ENCODE measurements around the gene CALR3.
A peak's percentile ranks its signal among the peaks of the same experiment; 100 is the strongest.

Gene CALR3

GRCh38 chr19:16435238-16435917 is 60.6 kb downstream of the CALR3 start:
- no peak overlapping the region for H2AFZ ChIP-seq (ENCODE audit: insufficient read depth, low read length, poor library complexity)
- H3K79me1 ChIP-seq (ENCODE audit: low read length): no peaks in the 10 kb centered on the region
- no peaks in the 10 kb centered on the region for H3K79me2 ChIP-seq (ENCODE audit: control insufficient read depth, insufficient read depth, low read length, poor library complexity)
- no peak overlapping the region for H2BK12ac ChIP-seq (ENCODE audit: low read length)
- no peak overlapping the region for H3K23ac ChIP-seq (ENCODE audit: low read length)
- peak in 1 of 2 donors; percentile 10 for DNase-seq
- H3K36me3 ChIP-seq (ENCODE audit: control insufficient read depth in 1 of 2, insufficient read depth in 2 of 2, low read length in 2 of 2): peaks cover 11 to 27% of the 10 kb centered on the region in 2 experiments
- H3K27me3 ChIP-seq (ENCODE audit: insufficient read depth, low read length): no peaks in the 10 kb centered on the region
- no peak overlapping the region for H3K4me3 ChIP-seq (ENCODE audit: low read depth, low read length)
- H3K4ac ChIP-seq (ENCODE audit: low read depth, low read length): no peak overlapping the region
- WGBS (ENCODE audit: extremely low coverage, insufficient coverage, insufficient read length): no CpG with 5 or more reads among the region's 11 CpGs
- H3K9ac ChIP-seq (ENCODE audit: low read length): no peak overlapping the region
- peak overlapping the region; percentile 72 for H3K27ac ChIP-seq (ENCODE audit: low read depth, low read length)
- H2BK120ac ChIP-seq (ENCODE audit: insufficient read depth, low read length, poor library complexity): no peak overlapping the region
- H4K91ac ChIP-seq (ENCODE audit: low read depth, low read length): no peak overlapping the region
- H3K9me3 ChIP-seq (ENCODE audit: insufficient read depth, low read depth, low read length): peaks cover 1% of the 10 kb centered on the region
- no peak overlapping the region for H4K8ac ChIP-seq (ENCODE audit: low read depth, low read length)
- H2BK5ac ChIP-seq (ENCODE audit: low read depth, low read length, poor library complexity): no peak overlapping the region
- no peak overlapping the region for H2AK5ac ChIP-seq (ENCODE audit: low read length)
- H4K12ac ChIP-seq (ENCODE audit: low read depth, low read length): no peak overlapping the region
- H3K4me2 ChIP-seq (ENCODE audit: low read length): no peak overlapping the region
- peaks cover 9 to 10% of the 10 kb centered on the region in 2 experiments for H3K4me1 ChIP-seq (ENCODE audit: control insufficient read depth in 1 of 2, insufficient read depth in 2 of 2, low read length in 2 of 2)
- H3K18ac ChIP-seq (ENCODE audit: low read length): no peak overlapping the region
- no peak overlapping the region for H3K14ac ChIP-seq (ENCODE audit: low read length)

GRCh38 chr19:16433986-16434385 is 62.0 kb downstream of the CALR3 start:
- Histone ChIP-seq H2BK5ac (ENCODE audit: low read depth, low read length, poor library complexity) (no peak overlapping the region), H3K79me2 (ENCODE audit: control insufficient read depth, insufficient read depth, low read length, poor library complexity) (no peaks in the 10 kb centered on the region), H3K79me1 (ENCODE audit: low read length) (no peaks in the 10 kb centered on the region), H4K12ac (ENCODE audit: low read depth, low read length) (no peak overlapping the region), H3K14ac (ENCODE audit: low read length) (no peak overlapping the region), H2AK5ac (ENCODE audit: low read length) (no peak overlapping the region), H4K8ac (ENCODE audit: low read depth, low read length) (no peak overlapping the region), H3K4ac (ENCODE audit: low read depth, low read length) (no peak overlapping the region), H3K27me3 (ENCODE audit: insufficient read depth, low read length) (no peaks in the 10 kb centered on the region), H3K9me3 (ENCODE audit: insufficient read depth, low read depth, low read length) (peaks cover 1% of the 10 kb centered on the region), H3K18ac (ENCODE audit: low read length) (no peak overlapping the region), H3K4me2 (ENCODE audit: low read length) (no peak overlapping the region), H4K91ac (ENCODE audit: low read depth, low read length) (no peak overlapping the region), H3K4me3 (ENCODE audit: low read depth, low read length) (no peak overlapping the region), H2BK12ac (ENCODE audit: low read length) (no peak overlapping the region), H2AFZ (ENCODE audit: insufficient read depth, low read length, poor library complexity) (no peak overlapping the region), H3K9ac (ENCODE audit: low read length) (no peak overlapping the region), H3K36me3 (ENCODE audit: control insufficient read depth in 1 of 2, insufficient read depth in 2 of 2, low read length in 2 of 2) (peaks cover 21 to 35% of the 10 kb centered on the region in 2 experiments), H2BK120ac (ENCODE audit: insufficient read depth, low read length, poor library complexity) (no peak overlapping the region), H3K4me1 (ENCODE audit: control insufficient read depth in 1 of 2, insufficient read depth in 2 of 2, low read length in 2 of 2) (peaks cover 9 to 10% of the 10 kb centered on the region in 2 experiments), H3K27ac (ENCODE audit: low read depth, low read length) (no peak overlapping the region), H3K23ac (ENCODE audit: low read length) (no peak overlapping the region)
- WGBS (ENCODE audit: extremely low coverage, insufficient coverage, insufficient read length): no CpG with 5 or more reads among the region's 3 CpGs
- no peak for DNase-seq

GRCh38 chr19:16429759-16430091 is 66.2 kb downstream of the CALR3 start:
- H2AK5ac ChIP-seq (ENCODE audit: low read length): no peak overlapping the region
- H3K27me3 ChIP-seq (ENCODE audit: insufficient read depth, low read length): no peaks in the 10 kb centered on the region
- H3K4ac ChIP-seq (ENCODE audit: low read depth, low read length): no peak overlapping the region
- H2AFZ ChIP-seq (ENCODE audit: insufficient read depth, low read length, poor library complexity): no peak overlapping the region
- no peak overlapping the region for H4K91ac ChIP-seq (ENCODE audit: low read depth, low read length)
- H3K79me1 ChIP-seq (ENCODE audit: low read length): no peaks in the 10 kb centered on the region
- no peak overlapping the region for H2BK5ac ChIP-seq (ENCODE audit: low read depth, low read length, poor library complexity)
- DNase-seq: no peak
- H3K4me1 ChIP-seq (ENCODE audit: control insufficient read depth in 1 of 2, insufficient read depth in 2 of 2, low read length in 2 of 2): no peaks in the 10 kb centered on the region
- no peak overlapping the region for H3K27ac ChIP-seq (ENCODE audit: low read depth, low read length)
- no peaks in the 10 kb centered on the region for H3K79me2 ChIP-seq (ENCODE audit: control insufficient read depth, insufficient read depth, low read length, poor library complexity)
- no peak overlapping the region for H3K4me2 ChIP-seq (ENCODE audit: low read length)
- H3K14ac ChIP-seq (ENCODE audit: low read length): no peak overlapping the region
- no peak overlapping the region for H4K8ac ChIP-seq (ENCODE audit: low read depth, low read length)
- H3K23ac ChIP-seq (ENCODE audit: low read length): no peak overlapping the region
- no peak overlapping the region for H2BK12ac ChIP-seq (ENCODE audit: low read length)
- no peak overlapping the region for H4K12ac ChIP-seq (ENCODE audit: low read depth, low read length)
- H3K4me3 ChIP-seq (ENCODE audit: low read depth, low read length): no peak overlapping the region
- WGBS (ENCODE audit: extremely low coverage, insufficient coverage, insufficient read length): no CpG with 5 or more reads among the region's 3 CpGs
- no peak overlapping the region for H2BK120ac ChIP-seq (ENCODE audit: insufficient read depth, low read length, poor library complexity)
- peaks cover 36 to 50% of the 10 kb centered on the region in 2 experiments for H3K36me3 ChIP-seq (ENCODE audit: control insufficient read depth in 1 of 2, insufficient read depth in 2 of 2, low read length in 2 of 2)
- no peak overlapping the region for H3K18ac ChIP-seq (ENCODE audit: low read length)
- peaks cover 1% of the 10 kb centered on the region for H3K9me3 ChIP-seq (ENCODE audit: insufficient read depth, low read depth, low read length)
- no peak overlapping the region for H3K9ac ChIP-seq (ENCODE audit: low read length)

DNA sequence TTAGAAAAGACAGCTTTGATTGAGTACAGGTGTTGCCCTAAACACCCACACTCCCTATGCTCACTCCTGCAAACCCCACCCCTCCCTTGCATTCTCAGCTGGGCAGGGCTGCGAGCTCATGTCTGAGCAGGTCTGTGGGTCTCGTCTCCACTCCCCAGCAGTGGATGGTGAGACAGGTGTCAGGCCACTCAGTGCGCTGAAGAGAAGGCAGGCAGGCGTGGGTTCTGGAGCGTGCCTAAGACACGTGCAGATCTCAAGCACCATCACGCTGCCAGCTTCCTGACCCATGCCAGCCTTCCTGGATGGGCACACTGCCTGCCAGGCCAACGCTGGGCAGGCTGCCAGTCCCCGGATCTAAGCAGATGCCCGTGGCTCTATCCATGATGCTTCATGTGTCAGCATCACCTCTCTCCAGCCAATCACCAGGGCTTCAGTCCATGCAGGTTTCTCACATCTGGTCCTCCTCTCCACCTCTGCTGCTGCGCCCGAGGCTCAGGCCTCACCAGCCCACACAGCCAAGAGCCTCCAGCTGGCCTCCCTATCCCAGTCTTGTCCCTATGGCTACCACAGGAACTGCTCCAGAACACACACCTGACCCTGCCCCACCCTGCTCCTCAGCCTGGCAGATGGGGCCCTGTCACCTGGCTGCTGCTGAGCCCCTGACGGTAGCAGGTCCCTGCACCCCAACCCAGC is 66.8 kb downstream of the CALR3 start:
- Histone ChIP-seq H3K27me3 (ENCODE audit: insufficient read depth, low read length) (no peaks in the 10 kb centered on the region), H3K27ac (ENCODE audit: low read depth, low read length) (no peak overlapping the region), H3K18ac (ENCODE audit: low read length) (no peak overlapping the region), H3K14ac (ENCODE audit: low read length) (no peak overlapping the region), H3K9me3 (ENCODE audit: insufficient read depth, low read depth, low read length) (no peaks in the 10 kb centered on the region), H3K36me3 (ENCODE audit: control insufficient read depth in 1 of 2, insufficient read depth in 2 of 2, low read length in 2 of 2) (peaks cover 39 to 49% of the 10 kb centered on the region in 2 experiments), H2BK5ac (ENCODE audit: low read depth, low read length, poor library complexity) (no peak overlapping the region), H3K4me1 (ENCODE audit: control insufficient read depth in 1 of 2, insufficient read depth in 2 of 2, low read length in 2 of 2) (no peaks in the 10 kb centered on the region), H3K4me2 (ENCODE audit: low read length) (no peak overlapping the region), H2AK5ac (ENCODE audit: low read length) (no peak overlapping the region), H3K9ac (ENCODE audit: low read length) (no peak overlapping the region), H3K79me1 (ENCODE audit: low read length) (no peaks in the 10 kb centered on the region), H3K4ac (ENCODE audit: low read depth, low read length) (no peak overlapping the region), H3K79me2 (ENCODE audit: control insufficient read depth, insufficient read depth, low read length, poor library complexity) (no peaks in the 10 kb centered on the region), H4K8ac (ENCODE audit: low read depth, low read length) (no peak overlapping the region), H2AFZ (ENCODE audit: insufficient read depth, low read length, poor library complexity) (no peak overlapping the region), H3K23ac (ENCODE audit: low read length) (no peak overlapping the region), H3K4me3 (ENCODE audit: low read depth, low read length) (no peak overlapping the region), H2BK12ac (ENCODE audit: low read length) (no peak overlapping the region), H2BK120ac (ENCODE audit: insufficient read depth, low read length, poor library complexity) (no peak overlapping the region), H4K91ac (ENCODE audit: low read depth, low read length) (no peak overlapping the region), H4K12ac (ENCODE audit: low read depth, low read length) (no peak overlapping the region)
- no peak for DNase-seq
- WGBS (ENCODE audit: extremely low coverage, insufficient coverage, insufficient read length): no CpG with 5 or more reads among the region's 13 CpGs
